SK-N-SH (cell line): ENCODE results near the gene NKD1. TPM values are rescaled to one million over a fixed set of nuclear protein-coding genes. Genes with fewer than 3 reads are reported as not detected.

Source experiments
- CTCF ChIA-PET: fragments of 300-600, 350-600 bp; formaldehyde crosslinking; extraction: SDS; loops from one replicate; lab custom pipeline; 2021; lab: Yijun Ruan, JAX
- POLR2A ChIA-PET: fragments of 350-600 bp; sonication (Branson Sonifier 250); formaldehyde crosslinking; extraction: SDS; loops from one replicate; lab custom pipeline; 2020; ENCODE audit warnings: antibody characterized with exemption, inconsistent platforms; lab: Yijun Ruan, JAX
- DNase-seq: peaks from one replicate; pipeline ENCODE4 v3.0.0; 2012
- H2AFZ ChIP-seq: fragments of 200-600 bp; sonication (generic); 2 replicates; pipeline ENCODE4 v1.8.1; 2016; ENCODE audit warnings: antibody characterized with exemption, mild to moderate bottlenecking, low read depth
- H3F3A ChIP-seq: fragments of 200-600 bp; sonication (generic); replicated peaks from 2 replicates; pipeline ENCODE3; 2016; ENCODE audit warnings: antibody characterized with exemption, mild to moderate bottlenecking; ENCODE audit not compliant: insufficient read depth
- H3K27ac ChIP-seq, 2 experiments: fragments of 200-500 bp in 1 of 2; fragments of 200-600 bp in 1 of 2; sonication (Bioruptor generic) in 1 of 2; sonication (generic), shearing (Covaris generic) in 1 of 2; 2 replicates each; pipeline versions ENCODE4 v1.5.1 to v1.6.1; 2014 to 2016; ENCODE audit warnings: low read depth in 2 of 2, inconsistent platforms in 1 of 2, low read length in 1 of 2, mild to moderate bottlenecking in 1 of 2, mixed read lengths in 1 of 2
- H3K27me3 ChIP-seq: fragments of 200-600 bp; sonication (generic), shearing (Covaris generic); 2 replicates; pipeline ENCODE4 v1.6.1; 2016; ENCODE audit warnings: mixed run types; ENCODE audit not compliant: insufficient read depth
- H3K36me3 ChIP-seq, 2 experiments: fragments of 200-500 bp in 1 of 2; fragments of 200-600 bp in 1 of 2; sonication (Bioruptor generic) in 1 of 2; sonication (generic) in 1 of 2; replicated peaks in 1 of 2; 2 replicates each; pipeline versions ENCODE3 to v1.5.1; 2014 to 2016; ENCODE audit warnings: low read length in 1 of 2, mild to moderate bottlenecking in 1 of 2; ENCODE audit not compliant: insufficient read depth in 2 of 2, control insufficient read depth in 1 of 2
- H3K4me1 ChIP-seq, 2 experiments: fragments of 200-500 bp in 1 of 2; fragments of 200-600 bp in 1 of 2; sonication (Bioruptor generic) in 1 of 2; sonication (generic), shearing (Covaris generic) in 1 of 2; 2 replicates each; pipeline versions ENCODE4 v1.5.1 to v1.6.1; 2014 to 2016; ENCODE audit warnings: low read depth in 1 of 2, low read length in 1 of 2, mixed run types in 1 of 2; ENCODE audit not compliant: insufficient read depth in 2 of 2, control insufficient read depth in 1 of 2
- H3K4me2 ChIP-seq: fragments of 200-600 bp; sonication (generic), shearing (Covaris generic); 2 replicates; pipeline ENCODE4 v1.6.1; 2017; ENCODE audit warnings: mixed run types
- H3K4me3 ChIP-seq, 2 experiments: fragments of 200-500 bp in 1 of 2; fragments of 200-600 bp in 1 of 2; sonication (Bioruptor generic) in 1 of 2; sonication (generic), shearing (Covaris generic) in 1 of 2; 2 replicates each; pipeline versions ENCODE4 v1.5.1 to v1.8.1; 2014 to 2016; ENCODE audit warnings: low read depth in 2 of 2, inconsistent platforms in 1 of 2, low read length in 1 of 2, mild to moderate bottlenecking in 1 of 2, mixed read lengths in 1 of 2, moderate library complexity in 1 of 2
- H3K79me2 ChIP-seq: fragments of 200-600 bp; sonication (generic); 2 replicates; pipeline ENCODE4 v1.8.1; 2017; ENCODE audit warnings: mild to moderate bottlenecking; ENCODE audit not compliant: insufficient read depth
- H3K9ac ChIP-seq: fragments of 200-600 bp; sonication (generic); 2 replicates; pipeline ENCODE4 v1.6.1; 2017; ENCODE audit warnings: mixed run types
- H3K9me2 ChIP-seq: fragments of 200-600 bp; sonication (generic); 2 replicates; pipeline ENCODE4 v1.6.1; 2017; ENCODE audit warnings: mixed run types
- H3K9me3 ChIP-seq: fragments of 200-600 bp; sonication (generic); 2 replicates; pipeline ENCODE4 v1.6.1; 2017; ENCODE audit warnings: mixed run types, mild to moderate bottlenecking, moderate library complexity
- H4K20me1 ChIP-seq: fragments of 200-600 bp; sonication (generic); 2 replicates; pipeline ENCODE4 v1.6.1; 2017; ENCODE audit warnings: mild to moderate bottlenecking, mixed run types; ENCODE audit not compliant: insufficient read depth
- CTCF ChIP-seq: fragments of 200-600 bp; sonication (generic); IDR thresholded peaks from 2 replicates; pipeline ENCODE4 v1.6.1; 2017; ENCODE audit warnings: antibody characterized with exemption, mild to moderate bottlenecking, moderate library complexity
- ELF1 ChIP-seq: IDR thresholded peaks from 2 replicates; pipeline ENCODE4 v1.4.0; 2012
- GATA2 ChIP-seq: sonication (generic); formaldehyde crosslinking; IDR thresholded peaks from 2 replicates; pipeline ENCODE4 v1.5.0; 2020; ENCODE audit warnings: mild to moderate bottlenecking, missing genetic modification reagents
- MEF2A ChIP-seq: IDR thresholded peaks from 2 replicates; pipeline ENCODE4 v1.4.0; 2012; ENCODE audit warnings: low read depth, borderline replicate concordance
- RFX5 ChIP-seq: IDR thresholded peaks from 2 replicates; pipeline ENCODE4 v1.6.1; 2012; ENCODE audit warnings: mild to moderate bottlenecking, improper control_type of control experiment, low read length
- TCF12 ChIP-seq: IDR thresholded peaks from 2 replicates; pipeline ENCODE4 v1.4.0; 2012
- WGBS: methylation state at CpG from one replicate; pipeline ENCODE4 v1.1.6; 2017; ENCODE audit warnings: low lambda C conversion rate; 5-methylcytosine and 5-hydroxymethylcytosine counted together
- polyA plus RNA-seq, 3 experiments: library from polyadenylated mRNA; depleted of rRNA; stranded (reverse); fragments of >200 nt; gene quantifications; 2 replicates each; pipeline ENCODE4 v1.2.3, GENCODE V29; 2012
- TF ChIP-seq, protein P1 (sequence below): IDR thresholded peaks from 2 replicates; pipeline ENCODE4 v1.6.1; 2012; ENCODE audit warnings: mild to moderate bottlenecking, low read depth, low read length, moderate library complexity

The NKD1 gene
- polyA plus RNA-seq, 1 of the 3 experiments (the other 2 are of a cell fraction), result 0.02 TPM

- H3K79me2 ChIP-seq, result no peaks in the 10 kb centered on the region
- 31% methylated on average over 7 of the region's 13 CpGs for WGBS
- TF ChIP-seq TCF12, result no peak
Observed at GRCh38 chr16:50637716-50638602, 89.8 kb downstream of the NKD1 start.

GRCh38 chr16:50638816-50639670 lies 90.8 kb downstream of the NKD1 start:
- 29% methylated on average over 7 of the region's 8 CpGs for WGBS
- POLR2A ChIA-PET, result no interaction called here

More at GRCh38 chr16:50637716-50638602, 89.8 kb downstream of the NKD1 start:
- Histone ChIP-seq H3K4me1 (peaks cover 0 to under 1% of the 10 kb centered on the region in 2 experiments; a peak in 1 of 4 replicates), H2AFZ (no peak overlapping the region), H3K4me2 (no peak overlapping the region), H3K9me2 (no peaks in the 10 kb centered on the region), H3K36me3 (no peaks in the 10 kb centered on the region), H4K20me1 (no peaks in the 10 kb centered on the region), H3F3A (no peaks in the 10 kb centered on the region), H3K27ac (no peak overlapping the region), H3K27me3 (no peaks in the 10 kb centered on the region), H3K9ac (no peak overlapping the region), H3K9me3 (no peaks in the 10 kb centered on the region), H3K4me3 (no peak overlapping the region)
- DNase-seq, result no peak
- ChIA-PET CTCF (interaction anchor here (1.3 to 4.1 kb wide), 4 partner anchors 11 to 27 kb away, joined by 3 to 17 read pairs (median 3); no protein-coding TSS in a partner anchor), POLR2A (no interaction called here)

GRCh38 chr16:50640391-50640790 lies 92.2 kb downstream of the NKD1 start:
- no peak overlapping the region for H3K4me3 ChIP-seq
- H2AFZ ChIP-seq, result no peak overlapping the region
- no peaks in the 10 kb centered on the region for H3K9me3 ChIP-seq
- no peaks in the 10 kb centered on the region for H3K79me2 ChIP-seq
- H4K20me1 ChIP-seq, result no peaks in the 10 kb centered on the region
- H3K9ac ChIP-seq, result no peak overlapping the region
- TF ChIP-seq CTCF, result no peak
- no peak for TF ChIP-seq ELF1
- TF ChIP-seq GATA2, result no peak
- TF ChIP-seq, protein P1, sequence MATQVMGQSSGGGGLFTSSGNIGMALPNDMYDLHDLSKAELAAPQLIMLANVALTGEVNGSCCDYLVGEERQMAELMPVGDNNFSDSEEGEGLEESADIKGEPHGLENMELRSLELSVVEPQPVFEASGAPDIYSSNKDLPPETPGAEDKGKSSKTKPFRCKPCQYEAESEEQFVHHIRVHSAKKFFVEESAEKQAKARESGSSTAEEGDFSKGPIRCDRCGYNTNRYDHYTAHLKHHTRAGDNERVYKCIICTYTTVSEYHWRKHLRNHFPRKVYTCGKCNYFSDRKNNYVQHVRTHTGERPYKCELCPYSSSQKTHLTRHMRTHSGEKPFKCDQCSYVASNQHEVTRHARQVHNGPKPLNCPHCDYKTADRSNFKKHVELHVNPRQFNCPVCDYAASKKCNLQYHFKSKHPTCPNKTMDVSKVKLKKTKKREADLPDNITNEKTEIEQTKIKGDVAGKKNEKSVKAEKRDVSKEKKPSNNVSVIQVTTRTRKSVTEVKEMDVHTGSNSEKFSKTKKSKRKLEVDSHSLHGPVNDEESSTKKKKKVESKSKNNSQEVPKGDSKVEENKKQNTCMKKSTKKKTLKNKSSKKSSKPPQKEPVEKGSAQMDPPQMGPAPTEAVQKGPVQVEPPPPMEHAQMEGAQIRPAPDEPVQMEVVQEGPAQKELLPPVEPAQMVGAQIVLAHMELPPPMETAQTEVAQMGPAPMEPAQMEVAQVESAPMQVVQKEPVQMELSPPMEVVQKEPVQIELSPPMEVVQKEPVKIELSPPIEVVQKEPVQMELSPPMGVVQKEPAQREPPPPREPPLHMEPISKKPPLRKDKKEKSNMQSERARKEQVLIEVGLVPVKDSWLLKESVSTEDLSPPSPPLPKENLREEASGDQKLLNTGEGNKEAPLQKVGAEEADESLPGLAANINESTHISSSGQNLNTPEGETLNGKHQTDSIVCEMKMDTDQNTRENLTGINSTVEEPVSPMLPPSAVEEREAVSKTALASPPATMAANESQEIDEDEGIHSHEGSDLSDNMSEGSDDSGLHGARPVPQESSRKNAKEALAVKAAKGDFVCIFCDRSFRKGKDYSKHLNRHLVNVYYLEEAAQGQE, result no peak
- TF ChIP-seq RFX5, result no peak
- peaks cover 0 to 4% of the 10 kb centered on the region in 2 experiments; a peak in 1 of 4 replicates for H3K4me1 ChIP-seq
- no peaks in the 10 kb centered on the region for H3F3A ChIP-seq
- H3K9me2 ChIP-seq, result no peaks in the 10 kb centered on the region
- H3K27me3 ChIP-seq, result no peaks in the 10 kb centered on the region
- POLR2A ChIA-PET, result no interaction called here
- H3K4me2 ChIP-seq, result no peak overlapping the region
- no peaks in the 10 kb centered on the region for H3K36me3 ChIP-seq
- 72% methylated on average over 1 of the region's 1 CpG for WGBS
- DNase-seq, result no peak
- H3K27ac ChIP-seq, result no peak overlapping the region
- CTCF ChIA-PET, result interaction anchor here (3.2 kb wide), 1 partner anchor 25 kb away, joined by 11 read pairs; no protein-coding TSS in a partner anchor

More at GRCh38 chr16:50638816-50639670, 90.8 kb downstream of the NKD1 start:
- no peaks in the 10 kb centered on the region for H3F3A ChIP-seq
- no peak overlapping the region for H3K9ac ChIP-seq
- no peaks in the 10 kb centered on the region for H4K20me1 ChIP-seq
- no peaks in the 10 kb centered on the region for H3K36me3 ChIP-seq
- no peaks in the 10 kb centered on the region for H3K79me2 ChIP-seq
- no peak for TF ChIP-seq MEF2A
- no peaks in the 10 kb centered on the region for H3K27me3 ChIP-seq
- no peak overlapping the region for H2AFZ ChIP-seq
- no peak overlapping the region for H3K4me3 ChIP-seq
- no peaks in the 10 kb centered on the region for H3K9me3 ChIP-seq
- H3K4me1 ChIP-seq, result peaks cover 0 to 4% of the 10 kb centered on the region in 2 experiments; a peak in 1 of 4 replicates
- no peak overlapping the region for H3K27ac ChIP-seq
- CTCF ChIA-PET, result interaction anchor here (1.3 to 3.2 kb wide), 3 partner anchors 12 to 26 kb away, joined by 3 to 11 read pairs (median 3); no protein-coding TSS in a partner anchor
- no peak overlapping the region for H3K4me2 ChIP-seq
- no peaks in the 10 kb centered on the region for H3K9me2 ChIP-seq
- no peak for DNase-seq
